T-cell (primary cell): ENCODE data around the gene OBP2B. TPM values are rescaled to one million over a fixed set of nuclear protein-coding genes. Genes with fewer than 3 reads are reported as not detected.

ENCODE experiments used
- total RNA-seq, 35 experiments: library from RNA in 6 of 35; stranded (reverse) in 6 of 35; fragments of 120-200 nt in 1 of 35; gene quantifications; one replicate each; pipeline versions ENCODE4 v1.2.1 to v1.2.4 and lab custom pipeline; 2013 to 2026

The OBP2B gene
- total RNA-seq, 5 donors from 2014 or later (not counting 1 experiment from before 2014, with no cell fraction given) = not detected

Other genes with a start within 250 kb of the OBP2B start
- gene GFI1B, start 230.6 kb downstream of the OBP2B start, total RNA-seq = under 1 TPM in 4 of 5 donors, not detected in 1; 0.18 to 0.67 (median 0.37) TPM
- 10 to 100 TPM; 46.6 to 91.2 (median 80.0) TPM for gene GTF3C5, start 178.3 kb downstream of the OBP2B start, total RNA-seq
- gene CEL, start 147.3 kb downstream of the OBP2B start, total RNA-seq = 1 to 10 TPM in 3 of 5 donors, under 1 TPM in 2; 0.28 to 9.0 (median 7.9) TPM
- gene RALGDS, start 88.0 kb downstream of the OBP2B start, total RNA-seq = 100 to 1,000 TPM in 4 of 5 donors, 10 to 100 TPM in 1; 81.0 to 161 (median 137) TPM
- gene GBGT1, start 45.3 kb downstream of the OBP2B start, total RNA-seq = 10 to 100 TPM in 2 of 5 donors, 1 to 10 TPM in 3; 1.3 to 13.3 (median 7.9) TPM
- gene ABO, start 66.0 kb upstream of the OBP2B start, total RNA-seq = 1 to 10 TPM in 1 of 5 donors, under 1 TPM in 3, not detected in 1; 0.06 to 1.8 (median 0.37) TPM
- 10 to 100 TPM; 18.5 to 35.0 (median 31.1) TPM for gene SURF6, start 126.9 kb upstream of the OBP2B start, total RNA-seq
- gene MED22, start 138.9 kb upstream of the OBP2B start, total RNA-seq = 10 to 100 TPM; 25.9 to 44.8 (median 40.7) TPM
- 1,000 to 10,000 TPM; 2,623 to 2,692 (median 2,659) TPM for gene RPL7A, start 139.0 kb upstream of the OBP2B start, total RNA-seq
- 10 to 100 TPM; 33.0 to 58.7 (median 58.3) TPM for gene SURF1, start 147.2 kb upstream of the OBP2B start, total RNA-seq
- gene SURF2, start 147.3 kb upstream of the OBP2B start, total RNA-seq = 10 to 100 TPM; 17.0 to 25.3 (median 24.9) TPM
- 100 to 1,000 TPM in 4 of 5 donors, 10 to 100 TPM in 1; 73.5 to 114 (median 107) TPM for gene SURF4, start 166.8 kb upstream of the OBP2B start, total RNA-seq
- gene STKLD1, start 167.1 kb upstream of the OBP2B start, total RNA-seq = 1 to 10 TPM in 2 of 5 donors, under 1 TPM in 3; 0.49 to 1.1 (median 0.70) TPM
- gene REXO4, start 208.8 kb upstream of the OBP2B start, total RNA-seq = 10 to 100 TPM; 23.6 to 44.5 (median 34.9) TPM
- 1 to 10 TPM; 1.3 to 3.3 (median 2.4) TPM for gene ADAMTS13, start 213.1 kb upstream of the OBP2B start, total RNA-seq